Vagina (tissue), 2 donors: ENCODE measurements around the gene POLR3B. TPM values are rescaled to one million over a fixed set of nuclear protein-coding genes. Genes with fewer than 3 reads are reported as not detected.

Source experiments
- DNase-seq, 2 donors: peaks; one replicate each; pipeline ENCODE4 v3.0.0-alpha.2; 2017; ENCODE audit errors: extremely low spot score in 2 of 2
- H3K27ac ChIP-seq: fragments of 200-600 bp; sonication (generic); one replicate; pipeline ENCODE4 v1.5.1; 2019
- H3K27me3 ChIP-seq: fragments of 200-600 bp; sonication (generic); one replicate; pipeline ENCODE4 v1.5.1; 2019
- H3K36me3 ChIP-seq, 2 donors: fragments of 200-600 bp; sonication (generic); one replicate each; pipeline ENCODE4 v1.5.1; 2017 to 2019
- H3K4me1 ChIP-seq: fragments of 200-600 bp; sonication (generic); one replicate; pipeline ENCODE4 v1.5.1; 2019
- H3K4me3 ChIP-seq, 2 donors: fragments of 200-600 bp; sonication (generic); 1 replicate in 1 of 2; 2 replicates in 1 of 2; pipeline ENCODE4 v1.5.1; 2016 to 2019
- H3K9me3 ChIP-seq: fragments of 200-600 bp; sonication (generic); one replicate; pipeline ENCODE4 v1.5.1; 2019
- POLR2A ChIP-seq, 2 donors: fragments of 450-650 bp; IDR thresholded peaks; one replicate each; pipeline ENCODE4 v1.6.1; 2017; ENCODE audit warnings: antibody characterized with exemption in 2 of 2, mild to moderate bottlenecking in 2 of 2, moderate library complexity in 2 of 2
- POLR2AphosphoS5 ChIP-seq, 2 donors: sonication (generic); formaldehyde crosslinking; IDR thresholded peaks; one replicate each; pipeline ENCODE4 v1.9.0; 2017; ENCODE audit warnings: antibody characterized with exemption in 2 of 2, mild to moderate bottlenecking in 2 of 2, low read depth in 1 of 2; ENCODE audit not compliant: insufficient read depth in 1 of 2
- intact Hi-C: fragments of 100-400 bp; cut with DNase I; formaldehyde crosslinking; loops from one replicate; pipeline ENCODE4 v1.15.1; 2023
- total RNA-seq: library from RNA; depleted of rRNA; stranded (reverse); fragments of >200 nt; gene quantifications from one replicate; pipeline ENCODE4 v1.2.3, GENCODE V29; 2016
- TF ChIP-seq, protein P1 (sequence below), 3 experiments: fragments of 450-650 bp in 2 of 3; fragments of 200-600 bp in 1 of 3; sonication (generic) in 1 of 3; IDR thresholded peaks; one replicate each; pipeline ENCODE4 v1.5.1; 2017 to 2019; ENCODE audit warnings: antibody characterized with exemption in 3 of 3, mild to moderate bottlenecking in 2 of 3, moderate library complexity in 2 of 3

POLR3B gene
- total RNA-seq, 1 donor from 2014 or later: 10.1 TPM

DNA sequence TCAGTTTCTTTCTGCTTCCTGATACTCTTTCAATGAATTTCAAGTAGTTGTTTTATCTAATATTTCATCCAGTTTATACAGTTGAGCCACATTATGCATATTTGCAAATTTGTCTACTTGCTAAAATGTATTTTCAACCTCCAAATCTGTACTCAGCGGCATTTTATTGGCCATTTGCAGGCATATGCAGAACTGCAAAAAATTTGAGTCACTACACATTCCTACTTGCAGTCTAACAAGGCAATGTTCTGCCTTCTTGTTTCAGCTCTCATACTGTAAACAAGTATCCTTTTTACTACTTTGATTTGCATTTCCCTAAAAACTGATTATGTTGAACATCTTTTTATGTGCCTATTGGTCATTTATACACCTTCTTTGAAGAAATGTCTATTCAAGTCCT lies 55.0 kb downstream of the POLR3B start:
- H3K36me3 ChIP-seq: peaks cover 0 to 4% of the 10 kb centered on the region in 2 donors
- H3K4me3 ChIP-seq: no peak overlapping the region
- no peaks in the 10 kb centered on the region for H3K9me3 ChIP-seq
- H3K27ac ChIP-seq: no peak overlapping the region
- H3K4me1 ChIP-seq: no peaks in the 10 kb centered on the region
- no peak for DNase-seq
- intact Hi-C loops: no loop called here
- TF ChIP-seq POLR2A (IDR thresholded peaks at IDR 0.05): no peak
- TF ChIP-seq, protein P1, sequence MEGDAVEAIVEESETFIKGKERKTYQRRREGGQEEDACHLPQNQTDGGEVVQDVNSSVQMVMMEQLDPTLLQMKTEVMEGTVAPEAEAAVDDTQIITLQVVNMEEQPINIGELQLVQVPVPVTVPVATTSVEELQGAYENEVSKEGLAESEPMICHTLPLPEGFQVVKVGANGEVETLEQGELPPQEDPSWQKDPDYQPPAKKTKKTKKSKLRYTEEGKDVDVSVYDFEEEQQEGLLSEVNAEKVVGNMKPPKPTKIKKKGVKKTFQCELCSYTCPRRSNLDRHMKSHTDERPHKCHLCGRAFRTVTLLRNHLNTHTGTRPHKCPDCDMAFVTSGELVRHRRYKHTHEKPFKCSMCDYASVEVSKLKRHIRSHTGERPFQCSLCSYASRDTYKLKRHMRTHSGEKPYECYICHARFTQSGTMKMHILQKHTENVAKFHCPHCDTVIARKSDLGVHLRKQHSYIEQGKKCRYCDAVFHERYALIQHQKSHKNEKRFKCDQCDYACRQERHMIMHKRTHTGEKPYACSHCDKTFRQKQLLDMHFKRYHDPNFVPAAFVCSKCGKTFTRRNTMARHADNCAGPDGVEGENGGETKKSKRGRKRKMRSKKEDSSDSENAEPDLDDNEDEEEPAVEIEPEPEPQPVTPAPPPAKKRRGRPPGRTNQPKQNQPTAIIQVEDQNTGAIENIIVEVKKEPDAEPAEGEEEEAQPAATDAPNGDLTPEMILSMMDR (IDR thresholded peaks at IDR 0.05): no peak
- no peak for TF ChIP-seq POLR2AphosphoS5 (IDR thresholded peaks at IDR 0.05; ENCODE audit: insufficient read depth in 1 of 2, low read depth in 1 of 2)
- H3K27me3 ChIP-seq: no peaks in the 10 kb centered on the region

DNA sequence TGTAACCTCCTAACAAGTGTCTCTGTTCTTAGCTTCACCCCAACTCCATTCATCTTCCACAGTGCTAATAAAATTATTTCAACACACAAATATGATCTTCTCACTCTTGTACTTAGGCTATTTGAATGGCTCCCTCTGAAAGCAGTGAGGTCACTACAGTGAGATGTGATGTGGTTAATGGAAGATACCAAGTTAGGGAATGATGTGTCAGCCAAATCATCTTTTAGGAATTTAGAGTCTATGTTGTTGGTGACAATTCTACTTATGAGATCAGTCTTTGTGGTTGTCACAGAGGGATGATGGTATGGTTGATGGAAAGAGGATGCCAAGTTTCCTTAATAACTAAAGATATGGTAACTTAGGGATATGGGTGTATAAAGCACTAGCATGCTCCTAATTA lies 57.6 kb downstream of the POLR3B start:
- TF ChIP-seq POLR2A (IDR thresholded peaks at IDR 0.05) (no peak), POLR2AphosphoS5 (IDR thresholded peaks at IDR 0.05; ENCODE audit: insufficient read depth in 1 of 2, low read depth in 1 of 2) (no peak)
- TF ChIP-seq, protein P1 (IDR thresholded peaks at IDR 0.05): no peak
- Histone ChIP-seq H3K4me3 (no peak overlapping the region), H3K9me3 (no peaks in the 10 kb centered on the region), H3K4me1 (no peaks in the 10 kb centered on the region), H3K27ac (no peak overlapping the region), H3K27me3 (no peaks in the 10 kb centered on the region), H3K36me3 (peaks cover 0 to 4% of the 10 kb centered on the region in 2 donors)
- no peak for DNase-seq
- intact Hi-C loops: no loop called here

DNA sequence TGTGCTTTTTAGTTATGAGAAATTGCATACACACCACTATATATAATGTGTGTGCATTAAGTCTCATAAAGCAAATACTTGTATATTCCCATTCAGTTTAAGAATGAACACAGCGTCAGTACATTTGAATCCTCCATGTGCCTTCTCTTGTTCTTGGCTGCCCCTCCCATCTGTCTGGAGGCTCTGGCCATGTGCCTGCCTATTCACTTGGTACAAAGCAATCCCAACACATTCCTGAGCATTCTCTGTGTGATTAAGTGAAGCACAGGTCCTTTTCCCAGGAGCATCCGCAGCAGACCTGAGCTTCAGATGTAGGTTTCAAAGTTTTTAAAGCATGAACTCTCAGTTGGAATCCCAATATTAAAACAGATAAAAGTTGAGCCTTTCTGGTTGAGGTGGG lies 58.7 kb downstream of the POLR3B start:
- Histone ChIP-seq H3K4me3 (no peak overlapping the region), H3K36me3 (peaks cover 0 to 4% of the 10 kb centered on the region in 2 donors), H3K27me3 (no peaks in the 10 kb centered on the region), H3K27ac (no peak overlapping the region), H3K9me3 (no peaks in the 10 kb centered on the region), H3K4me1 (no peaks in the 10 kb centered on the region)
- intact Hi-C loops: no loop called here
- DNase-seq: no peak
- TF ChIP-seq, protein P1 (IDR thresholded peaks at IDR 0.05): no peak
- TF ChIP-seq POLR2AphosphoS5 (IDR thresholded peaks at IDR 0.05; ENCODE audit: insufficient read depth in 1 of 2, low read depth in 1 of 2): no peak
- TF ChIP-seq POLR2A (IDR thresholded peaks at IDR 0.05): no peak

DNA sequence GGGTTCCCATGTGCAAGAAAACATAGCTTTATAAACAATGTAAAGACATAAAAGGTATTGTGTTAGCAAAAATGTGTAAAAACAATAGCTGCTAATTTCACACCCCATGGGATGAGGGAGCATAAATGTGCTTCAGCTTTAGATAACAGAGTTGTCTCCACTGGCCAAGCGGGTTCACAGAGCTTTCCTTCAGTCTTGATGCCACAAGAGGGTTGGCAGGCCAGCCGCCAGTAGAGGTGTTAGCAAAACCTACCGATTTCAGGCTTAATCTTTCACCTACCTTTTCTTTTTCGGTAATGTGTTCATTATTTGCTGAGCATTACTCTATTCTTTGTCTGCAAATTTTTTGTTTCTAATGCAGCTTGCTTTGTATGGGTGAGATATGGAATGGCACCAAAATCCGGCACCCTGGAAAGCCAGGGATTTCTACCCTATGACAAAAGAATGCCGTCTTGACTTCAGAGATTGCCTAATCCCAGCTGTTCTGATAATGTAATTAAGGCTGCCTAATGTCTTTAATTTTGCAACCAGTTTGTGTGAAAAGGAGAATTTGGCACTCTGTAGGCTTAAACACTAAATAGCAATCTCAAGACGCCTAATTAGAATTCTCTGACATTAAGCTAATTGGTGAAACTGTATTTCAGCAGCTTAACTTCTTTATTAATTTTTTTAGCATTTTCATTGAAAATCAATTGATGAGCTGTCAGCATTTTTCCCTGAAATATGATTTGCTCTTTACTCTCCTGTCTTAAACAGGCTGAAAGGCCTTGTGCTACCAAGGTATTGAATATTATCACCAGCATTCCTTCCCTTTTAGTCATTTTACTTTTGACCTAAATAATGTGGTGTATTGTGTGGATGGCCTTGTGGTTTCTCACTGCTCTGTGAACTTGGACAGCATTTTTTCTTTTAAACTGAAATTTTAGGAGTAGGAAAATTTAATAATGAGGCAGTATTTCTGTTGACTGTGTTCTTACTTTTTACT lies 60.7 kb downstream of the POLR3B start:
- H3K36me3 ChIP-seq: no peaks in the 10 kb centered on the region
- no peaks in the 10 kb centered on the region for H3K27me3 ChIP-seq
- no peak for DNase-seq
- no peak overlapping the region for H3K27ac ChIP-seq
- intact Hi-C loops: no loop called here
- no peak for TF ChIP-seq POLR2A (IDR thresholded peaks at IDR 0.05)
- no peaks in the 10 kb centered on the region for H3K9me3 ChIP-seq
- no peaks in the 10 kb centered on the region for H3K4me1 ChIP-seq
- no peak overlapping the region for H3K4me3 ChIP-seq

GRCh38 chr12:106418970-106419369 lies 61.4 kb downstream of the POLR3B start:
- no peak for DNase-seq
- TF ChIP-seq POLR2A (IDR thresholded peaks at IDR 0.05) (no peak), POLR2AphosphoS5 (IDR thresholded peaks at IDR 0.05; ENCODE audit: insufficient read depth in 1 of 2, low read depth in 1 of 2) (no peak)
- intact Hi-C loops: no loop called here

DNA sequence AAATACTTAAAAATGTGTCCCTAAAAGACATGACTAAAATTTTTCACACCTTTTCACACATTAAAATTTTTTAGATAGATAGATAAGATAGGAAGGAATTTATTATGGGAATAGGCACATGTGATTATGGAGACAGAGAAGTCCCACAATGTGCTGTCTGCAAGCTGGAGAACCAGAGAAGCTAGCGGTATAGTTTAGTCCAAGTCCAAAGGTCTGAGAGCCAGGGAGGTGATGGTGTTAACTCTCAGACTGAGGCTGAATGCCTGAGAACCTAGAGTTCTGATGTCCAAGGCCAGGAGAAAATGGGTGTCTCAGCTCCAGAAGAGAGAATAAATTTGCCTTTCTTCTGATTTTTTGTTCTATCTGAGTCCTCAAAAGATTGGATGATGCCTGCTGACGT lies 65.7 kb downstream of the POLR3B start:
- DNase-seq: no peak

More at GRCh38 chr12:106418970-106419369, 61.4 kb downstream of the POLR3B start:
- H3K4me3 ChIP-seq: no peak overlapping the region
- no peaks in the 10 kb centered on the region for H3K9me3 ChIP-seq
- H3K36me3 ChIP-seq: no peaks in the 10 kb centered on the region
- H3K4me1 ChIP-seq: no peaks in the 10 kb centered on the region
- H3K27me3 ChIP-seq: no peaks in the 10 kb centered on the region
- H3K27ac ChIP-seq: no peak overlapping the region

More for the DNA sequence above, 65.7 kb downstream of the POLR3B start:
- Histone ChIP-seq H3K9me3 (no peaks in the 10 kb centered on the region), H3K4me1 (no peaks in the 10 kb centered on the region), H3K27me3 (no peaks in the 10 kb centered on the region), H3K27ac (no peak overlapping the region), H3K4me3 (no peak overlapping the region), H3K36me3 (no peaks in the 10 kb centered on the region)
- TF ChIP-seq POLR2A (IDR thresholded peaks at IDR 0.05): no peak
- no peak for TF ChIP-seq POLR2AphosphoS5 (IDR thresholded peaks at IDR 0.05; ENCODE audit: insufficient read depth in 1 of 2, low read depth in 1 of 2)
- TF ChIP-seq, protein P1 (IDR thresholded peaks at IDR 0.05): no peak
- intact Hi-C loops: no loop called here
